IPS DF 4.7 (cell line): ENCODE data around the gene SORCS1.

Source experiments
- DNase-seq: peaks from one replicate; pipeline ENCODE4 v3.0.0-alpha.2; 2013; ENCODE audit warnings: low spot score; ENCODE audit errors: extremely low read depth

The SORCS1 gene

GRCh38 chr10:106820579-106820978, 343.9 kb downstream of the SORCS1 start:
- no peak for DNase-seq

DNA sequence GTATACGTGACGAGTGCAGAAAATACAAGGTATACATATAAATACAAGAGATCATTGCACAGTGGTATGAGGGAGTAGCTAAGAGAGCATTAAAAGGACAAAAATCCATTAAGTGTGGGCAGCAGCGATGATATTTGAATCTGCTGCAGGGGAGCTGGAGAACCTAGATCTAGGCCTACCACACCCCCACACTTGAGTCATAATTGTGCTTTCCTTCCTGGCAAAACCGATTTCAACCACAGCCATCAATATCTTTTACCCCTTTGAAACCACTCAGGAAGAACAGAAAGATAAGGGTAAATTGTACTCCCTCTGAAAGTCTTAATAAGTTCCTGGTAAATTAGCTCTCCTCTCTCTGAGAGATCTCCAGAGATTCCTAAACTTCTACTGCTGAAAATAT, 345.0 kb downstream of the SORCS1 start:
- no peak for DNase-seq

DNA sequence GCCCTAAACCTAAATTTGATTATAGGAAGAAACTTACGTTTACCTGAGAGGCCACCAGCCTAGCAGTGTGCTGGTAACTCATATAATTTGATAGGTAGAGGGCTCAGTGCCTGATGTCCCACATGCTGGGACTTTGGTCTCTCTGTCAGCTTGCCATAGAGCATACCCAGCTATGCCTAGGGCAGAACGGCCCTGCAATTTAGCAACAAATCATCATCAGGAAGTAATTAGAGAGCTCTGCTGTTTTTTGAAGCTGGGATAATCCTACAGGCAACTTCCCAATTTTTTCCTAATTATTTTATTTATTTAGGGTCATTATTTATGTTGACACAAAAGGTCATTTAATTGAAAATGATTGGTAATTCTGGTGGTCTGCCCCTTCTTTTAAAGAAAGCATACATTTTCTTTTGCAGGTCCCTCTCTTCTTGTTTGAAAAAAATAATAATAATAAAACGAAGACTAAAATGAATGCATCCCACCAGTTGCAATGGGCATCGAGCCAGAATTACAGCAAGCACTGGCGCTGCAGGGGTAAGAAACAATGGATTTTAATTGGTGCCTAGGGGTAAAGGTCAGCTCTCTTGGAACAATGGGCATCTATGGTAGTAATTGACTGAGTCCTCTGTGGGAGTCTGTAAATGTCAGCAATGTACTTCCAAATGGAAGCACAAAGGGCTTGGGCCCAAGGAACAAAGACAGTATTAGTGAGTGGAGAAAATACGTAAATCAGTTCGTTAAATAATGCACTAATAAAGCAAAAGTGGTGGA, 348.0 kb downstream of the SORCS1 start:
- no peak for DNase-seq

GRCh38 chr10:106815427-106816043, 349.0 kb downstream of the SORCS1 start:
- DNase-seq: no peak

- DNase-seq: no peak
These were observed 359.4 kb downstream of the SORCS1 start for GRCh38 chr10:106804992-106805582.

DNA sequence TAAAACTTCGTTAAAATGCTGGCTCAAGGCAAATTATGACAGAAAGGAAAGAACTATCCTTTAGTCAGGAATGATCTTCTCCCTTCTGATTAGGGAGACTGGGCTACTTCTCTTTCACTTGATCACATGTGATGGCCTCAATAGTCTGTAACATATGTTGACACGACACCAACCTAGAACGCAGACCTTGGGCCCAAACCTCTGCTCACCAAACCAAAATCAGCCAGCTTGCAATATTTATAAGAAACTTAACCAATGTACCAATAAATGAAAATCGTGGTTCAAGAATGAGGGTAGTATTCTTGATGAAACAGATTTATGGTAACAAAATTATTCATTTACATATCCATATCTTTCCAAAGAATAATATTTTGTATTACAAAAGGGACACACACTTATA, 361.6 kb downstream of the SORCS1 start:
- no peak for DNase-seq

- DNase-seq: no peak
These were observed 364.7 kb downstream of the SORCS1 start for GRCh38 chr10:106799776-106800175.

- no peak for DNase-seq
These were observed 368.9 kb downstream of the SORCS1 start for GRCh38 chr10:106795619-106796018.

DNA sequence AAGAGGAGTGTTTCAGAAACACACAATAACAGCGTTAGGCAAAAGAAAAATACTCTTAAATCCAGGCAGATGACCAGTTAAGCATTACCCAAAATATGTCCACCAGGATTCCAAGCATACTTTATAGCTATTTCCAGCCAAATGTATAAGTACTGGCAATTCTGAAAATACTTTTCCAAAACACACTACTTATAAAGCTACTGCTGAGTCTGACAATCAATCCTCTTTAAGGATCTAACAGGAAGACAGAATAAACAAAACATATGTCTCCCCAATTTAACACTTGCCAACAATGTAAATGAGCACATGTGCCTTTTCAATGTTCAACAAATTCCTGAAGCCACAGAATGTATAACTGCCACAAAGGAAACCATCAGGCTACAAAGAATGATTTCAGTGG, 370.9 kb downstream of the SORCS1 start:
- DNase-seq: no peak

DNA sequence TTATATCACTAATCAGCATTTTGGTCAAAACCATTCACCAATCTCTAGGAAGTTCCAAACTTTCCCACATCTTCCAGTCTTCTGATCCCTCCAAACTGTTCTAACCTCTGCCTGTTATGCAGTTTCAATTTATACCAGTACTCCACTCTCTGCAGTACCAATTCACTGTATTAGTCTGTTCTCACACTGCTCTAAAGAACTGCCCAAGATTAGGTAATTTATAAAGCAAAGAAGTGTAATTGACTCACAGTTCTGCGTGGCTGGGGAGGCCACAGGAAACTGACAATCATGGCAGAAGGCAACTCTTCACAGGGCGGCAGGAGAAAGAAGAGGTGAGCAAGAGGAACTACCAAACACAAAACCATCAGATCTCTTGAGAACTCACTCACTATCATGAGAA, 374.9 kb downstream of the SORCS1 start:
- no peak for DNase-seq

GRCh38 chr10:106788982-106789381, 375.5 kb downstream of the SORCS1 start:
- DNase-seq: no peak

DNA sequence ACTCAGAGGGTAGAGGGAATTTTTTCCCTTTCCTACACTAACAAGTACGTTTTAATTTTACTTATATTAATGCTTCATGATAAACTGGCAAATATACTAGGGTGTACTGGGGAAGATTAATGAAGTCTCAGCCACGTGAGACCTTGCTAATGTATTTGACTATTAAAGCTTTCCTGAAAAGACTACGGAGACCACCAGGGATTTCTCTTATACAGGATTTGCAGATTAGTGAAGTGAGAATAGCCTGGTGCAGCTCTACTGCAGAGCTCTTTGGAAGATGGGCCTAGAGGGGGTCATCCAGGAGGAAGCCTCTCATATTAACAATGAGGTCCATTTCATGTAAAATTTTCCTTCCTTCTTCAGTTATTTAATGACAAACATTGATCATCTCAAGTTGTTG, 379.0 kb downstream of the SORCS1 start:
- no peak for DNase-seq

DNA sequence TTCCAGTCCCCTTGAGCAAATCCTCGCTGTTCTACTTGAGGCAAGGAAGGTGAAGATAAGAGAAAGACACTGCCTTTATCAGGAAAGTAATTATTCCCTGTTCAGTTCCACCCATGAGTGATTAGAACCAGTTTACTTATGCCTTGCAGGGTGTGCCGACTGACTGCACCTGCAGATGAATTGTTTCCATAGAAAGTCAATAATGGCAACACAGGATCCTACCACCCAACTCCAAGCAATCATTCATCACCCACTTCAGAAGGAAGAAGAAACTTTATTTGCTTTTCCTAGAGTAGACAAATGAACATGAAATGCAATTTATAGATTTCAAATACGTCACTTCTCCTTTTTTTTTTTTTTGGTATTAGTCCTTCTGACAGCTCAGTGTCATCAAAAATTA, 383.9 kb downstream of the SORCS1 start:
- no peak for DNase-seq

- no peak for DNase-seq
These were observed 386.7 kb downstream of the SORCS1 start for GRCh38 chr10:106777841-106778240.

DNA sequence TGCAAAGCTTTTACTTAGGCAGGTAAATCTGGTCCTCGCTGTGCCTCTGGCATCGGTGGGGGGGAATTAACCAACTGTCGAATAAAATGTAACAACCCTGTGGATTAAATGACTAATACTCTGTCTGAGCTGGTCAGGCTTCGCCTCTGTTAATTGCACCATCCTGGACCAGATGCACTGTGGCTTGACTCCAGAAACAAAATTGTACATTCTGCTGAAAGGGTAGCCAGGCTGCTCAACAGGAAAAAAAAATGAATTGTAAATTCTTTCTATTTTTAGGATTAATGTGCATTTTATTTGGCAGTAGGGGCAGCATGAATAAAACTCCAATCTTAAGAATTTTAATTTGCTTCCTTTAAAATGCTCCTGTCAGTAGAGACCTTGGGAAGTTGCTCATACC, 389.4 kb downstream of the SORCS1 start:
- no peak for DNase-seq

- DNase-seq: no peak
These were observed 391.5 kb downstream of the SORCS1 start for GRCh38 chr10:106772957-106773356.

GRCh38 chr10:106771154-106771553, 393.4 kb downstream of the SORCS1 start:
- DNase-seq: no peak

DNA sequence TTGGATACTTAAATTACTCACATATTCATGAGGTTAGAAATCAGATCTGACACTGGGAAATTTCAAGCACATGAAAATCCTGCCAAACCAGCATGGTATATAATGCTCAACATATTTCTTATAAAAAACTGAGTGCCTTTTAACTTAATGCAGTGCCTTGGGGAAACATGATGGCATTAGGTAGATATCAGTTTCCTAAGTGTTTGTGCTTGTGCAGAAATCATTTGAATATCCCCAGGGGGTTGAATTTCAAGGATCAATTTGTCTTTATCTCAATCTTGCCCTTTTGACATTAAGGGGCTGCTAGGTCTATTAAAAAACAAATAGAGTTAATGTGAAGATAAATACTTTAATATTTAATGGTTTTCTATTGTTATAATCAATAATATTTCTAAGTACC, 396.3 kb downstream of the SORCS1 start:
- DNase-seq: no peak

DNA sequence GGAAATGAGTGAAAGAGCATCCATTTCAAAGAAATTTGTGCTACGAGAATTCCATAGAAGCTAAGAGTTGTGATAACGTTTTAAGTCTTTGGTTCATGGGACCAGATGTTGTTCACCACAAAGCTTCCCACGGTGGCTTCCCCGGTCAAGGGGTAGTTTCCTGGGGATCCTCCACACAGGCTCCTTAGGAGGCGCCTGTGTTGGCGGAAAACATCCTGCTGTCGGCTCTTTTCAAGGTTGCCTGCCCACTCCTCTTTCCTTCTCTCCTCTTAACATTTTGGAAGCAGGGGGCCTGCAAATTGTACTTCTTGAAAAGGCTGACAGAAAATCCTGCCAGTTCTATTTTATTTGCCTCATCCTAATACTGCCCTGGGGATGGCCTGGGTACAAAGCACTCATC, 398.6 kb downstream of the SORCS1 start:
- DNase-seq: no peak

DNA sequence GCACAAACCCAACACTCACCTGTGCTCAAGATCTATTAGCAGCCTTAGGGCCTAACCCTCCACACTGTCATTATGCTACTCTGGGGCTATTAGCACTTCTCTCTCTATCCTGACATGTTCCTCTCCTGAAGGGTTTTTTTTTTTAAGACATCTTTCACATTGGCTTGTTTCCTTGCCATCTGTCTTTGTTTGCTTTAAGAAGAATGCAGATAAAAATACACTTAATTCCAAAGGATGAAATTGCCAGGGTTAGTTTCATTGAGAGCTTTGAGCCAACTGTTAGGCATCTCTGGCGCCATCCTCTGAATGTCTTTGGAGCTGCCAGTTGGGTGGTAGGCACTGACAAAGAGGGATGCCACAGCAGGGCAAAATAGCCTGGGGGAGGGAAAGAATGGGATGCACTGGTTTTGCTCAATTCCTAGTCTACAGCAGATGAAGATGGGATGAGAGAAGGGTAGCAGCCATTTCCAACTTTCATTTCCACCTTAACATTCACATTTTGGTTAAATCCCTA, 399.2 kb downstream of the SORCS1 start:
- no peak for DNase-seq

DNA sequence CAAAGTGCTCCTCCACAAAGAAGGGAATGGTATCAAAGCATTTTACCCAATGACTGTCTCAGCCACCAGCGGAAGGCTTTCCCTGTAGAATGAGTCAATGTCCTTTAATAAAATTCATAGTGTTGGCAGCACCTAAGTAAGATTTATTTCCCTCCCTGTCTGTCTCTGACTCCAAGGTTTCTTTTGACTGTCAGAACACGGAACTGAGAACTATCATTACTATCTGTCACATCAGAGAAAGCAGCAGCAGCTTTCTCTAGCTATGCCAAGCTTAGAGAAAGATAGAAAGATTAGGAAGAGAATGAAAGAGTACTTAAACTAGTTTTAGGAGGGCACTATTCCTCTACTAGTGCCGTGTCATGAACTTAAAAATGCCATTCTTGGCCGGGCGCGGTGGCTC, 400.1 kb downstream of the SORCS1 start:
- no peak for DNase-seq

GRCh38 chr10:106761906-106762305, 402.6 kb downstream of the SORCS1 start:
- DNase-seq: no peak

- no peak for DNase-seq
These were observed 407.0 kb downstream of the SORCS1 start for GRCh38 chr10:106757521-106757920.
